Measurements from ENCODE around the gene ANKS1B.

ANKS1B gene

DNA sequence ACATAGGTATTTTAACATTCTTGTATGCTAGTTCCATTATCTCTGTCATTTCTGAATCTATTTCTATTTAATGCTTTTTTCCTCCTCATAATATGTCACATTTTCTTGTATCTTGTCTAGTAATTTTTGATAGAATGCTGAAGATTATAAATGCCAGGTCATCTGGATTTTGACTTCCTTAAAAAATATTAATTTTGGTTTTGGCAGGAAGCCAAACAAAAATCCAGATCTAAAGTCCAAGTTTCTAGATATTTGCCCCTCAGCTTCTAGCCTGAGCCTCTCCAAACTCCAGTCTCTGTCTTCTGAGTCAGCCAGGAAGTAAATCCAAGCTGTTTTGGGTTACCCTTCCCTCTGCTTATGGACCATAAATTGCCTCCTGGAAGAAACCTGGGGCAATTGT, 1004.2 kb downstream of the ANKS1B start:
- Histone ChIP-seq H3K4me3 (ENCODE audit: control insufficient read depth in 1 of 7, extremely low read depth in 1 of 7, insufficient read depth in 4 of 7, low read depth in 2 of 7, low read length in 6 of 7) (no peak overlapping the region), H3K4me1 (ENCODE audit: control extremely low read depth in 1 of 4, control insufficient read depth in 4 of 4, insufficient read depth in 4 of 4, low read length in 3 of 4) (no peaks in the 10 kb centered on the region), H3K27ac (ENCODE audit: insufficient read depth in 1 of 2, low read depth in 1 of 2, low read length in 2 of 2, poor library complexity in 1 of 2, severe bottlenecking in 2 of 2) (no peak overlapping the region), H3K36me3 (ENCODE audit: control insufficient read depth in 4 of 4, insufficient read depth in 4 of 4, low read length in 3 of 4) (no peaks in the 10 kb centered on the region), H3K9me3 (ENCODE audit: control extremely low read depth in 1 of 5, control insufficient read depth in 4 of 5, insufficient read depth in 2 of 5, low read depth in 1 of 5, low read length in 4 of 5) (peaks cover 0 to 12% (median 0%) of the 10 kb centered on the region in 5 experiments), H3K27me3 (replicated peaks in 2 of 5; ENCODE audit: control insufficient read depth in 4 of 5, insufficient read depth in 5 of 5, low read length in 4 of 5) (peaks cover 0 to 4% (median 0%) of the 10 kb centered on the region in 5 experiments)
- ChIA-PET POLR2A (no interaction called here), CTCF (no interaction called here)
- DNase-seq, result no peak

- H3K4me1 ChIP-seq (ENCODE audit: control extremely low read depth in 1 of 4, control insufficient read depth in 4 of 4, insufficient read depth in 4 of 4, low read length in 3 of 4), result no peaks in the 10 kb centered on the region
- no peaks in the 10 kb centered on the region for H3K36me3 ChIP-seq (ENCODE audit: control insufficient read depth in 4 of 4, insufficient read depth in 4 of 4, low read length in 3 of 4)
- POLR2A ChIA-PET, result no interaction called here
- no CpG with 5 or more reads among the region's 2 CpGs for WGBS (ENCODE audit: insufficient coverage)
- H3K27me3 ChIP-seq (replicated peaks in 2 of 5; ENCODE audit: control insufficient read depth in 4 of 5, insufficient read depth in 5 of 5, low read length in 4 of 5), result peaks cover 0 to 5% (median 0%) of the 10 kb centered on the region in 5 experiments
- no peak for DNase-seq
- H3K27ac ChIP-seq (ENCODE audit: insufficient read depth in 1 of 2, low read depth in 1 of 2, low read length in 2 of 2, poor library complexity in 1 of 2, severe bottlenecking in 2 of 2), result no peak overlapping the region
- CTCF ChIA-PET, result no interaction called here
- H3K4me3 ChIP-seq (ENCODE audit: control insufficient read depth in 1 of 7, extremely low read depth in 1 of 7, insufficient read depth in 4 of 7, low read depth in 2 of 7, low read length in 6 of 7), result no peak overlapping the region
- H3K9me3 ChIP-seq (ENCODE audit: control extremely low read depth in 1 of 5, control insufficient read depth in 4 of 5, insufficient read depth in 2 of 5, low read depth in 1 of 5, low read length in 4 of 5), result no peaks in the 10 kb centered on the region
These were observed 1007.5 kb downstream of the ANKS1B start for GRCh38 chr12:98977186-98977585.

DNA sequence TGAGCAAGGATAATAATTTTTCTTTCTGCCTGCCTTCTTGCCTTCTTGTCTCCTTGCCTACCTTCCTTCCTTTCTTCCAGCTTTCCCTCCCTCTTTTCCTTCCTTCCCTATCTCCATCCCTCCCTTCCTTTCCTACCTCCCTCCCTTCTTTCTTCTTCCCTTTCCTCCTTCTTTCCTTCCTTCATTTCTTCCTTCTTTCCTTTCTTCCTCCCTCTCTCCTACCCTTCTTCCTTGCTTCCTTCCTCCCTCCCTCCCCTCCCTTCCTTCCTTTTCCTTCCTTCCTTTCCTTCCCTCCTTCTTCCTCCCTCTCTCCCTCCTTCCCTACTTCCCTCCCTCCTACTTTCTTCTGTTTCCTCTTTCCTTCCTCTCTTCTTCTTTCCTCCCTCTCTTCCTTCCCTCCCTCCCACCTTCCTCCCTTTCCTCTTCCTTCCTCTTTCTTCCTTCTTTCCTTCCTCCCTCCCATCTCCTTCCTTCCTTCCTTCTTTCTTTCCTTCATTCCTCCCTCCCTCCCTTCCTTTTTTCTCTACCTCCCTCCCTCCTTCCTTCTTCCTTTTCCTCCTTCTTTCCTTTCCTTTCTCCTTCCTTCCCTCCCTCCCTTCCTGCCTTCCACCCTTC, 1009.9 kb downstream of the ANKS1B start:
- no peaks in the 10 kb centered on the region for H3K9me3 ChIP-seq (ENCODE audit: control extremely low read depth in 1 of 5, control insufficient read depth in 4 of 5, insufficient read depth in 2 of 5, low read depth in 1 of 5, low read length in 4 of 5)
- DNase-seq, result no peak
- H3K4me3 ChIP-seq (ENCODE audit: control insufficient read depth in 1 of 7, extremely low read depth in 1 of 7, insufficient read depth in 4 of 7, low read depth in 2 of 7, low read length in 6 of 7), result no peak overlapping the region
- peaks cover 0 to 5% (median 0%) of the 10 kb centered on the region in 5 experiments for H3K27me3 ChIP-seq (replicated peaks in 2 of 5; ENCODE audit: control insufficient read depth in 4 of 5, insufficient read depth in 5 of 5, low read length in 4 of 5)
- H3K36me3 ChIP-seq (ENCODE audit: control insufficient read depth in 4 of 4, insufficient read depth in 4 of 4, low read length in 3 of 4), result no peaks in the 10 kb centered on the region
- CTCF ChIA-PET, result no interaction called here
- H3K27ac ChIP-seq (ENCODE audit: insufficient read depth in 1 of 2, low read depth in 1 of 2, low read length in 2 of 2, poor library complexity in 1 of 2, severe bottlenecking in 2 of 2), result no peak overlapping the region
- POLR2A ChIA-PET, result no interaction called here
- no peaks in the 10 kb centered on the region for H3K4me1 ChIP-seq (ENCODE audit: control extremely low read depth in 1 of 4, control insufficient read depth in 4 of 4, insufficient read depth in 4 of 4, low read length in 3 of 4)

GRCh38 chr12:98973395-98973794, 1011.3 kb downstream of the ANKS1B start:
- Histone ChIP-seq H3K27me3 (replicated peaks in 2 of 5; ENCODE audit: control insufficient read depth in 4 of 5, insufficient read depth in 5 of 5, low read length in 4 of 5) (peaks cover 0 to 5% (median 0%) of the 10 kb centered on the region in 5 experiments), H3K36me3 (ENCODE audit: control insufficient read depth in 4 of 4, insufficient read depth in 4 of 4, low read length in 3 of 4) (no peaks in the 10 kb centered on the region), H3K4me1 (ENCODE audit: control extremely low read depth in 1 of 4, control insufficient read depth in 4 of 4, insufficient read depth in 4 of 4, low read length in 3 of 4) (no peaks in the 10 kb centered on the region), H3K9me3 (ENCODE audit: control extremely low read depth in 1 of 5, control insufficient read depth in 4 of 5, insufficient read depth in 2 of 5, low read depth in 1 of 5, low read length in 4 of 5) (no peaks in the 10 kb centered on the region), H3K4me3 (ENCODE audit: control insufficient read depth in 1 of 7, extremely low read depth in 1 of 7, insufficient read depth in 4 of 7, low read depth in 2 of 7, low read length in 6 of 7) (no peak overlapping the region), H3K27ac (ENCODE audit: insufficient read depth in 1 of 2, low read depth in 1 of 2, low read length in 2 of 2, poor library complexity in 1 of 2, severe bottlenecking in 2 of 2) (no peak overlapping the region)
- WGBS (ENCODE audit: insufficient coverage), result no CpG with 5 or more reads among the region's 2 CpGs
- CTCF ChIA-PET, result no interaction called here
- POLR2A ChIA-PET, result no interaction called here
- no peak for DNase-seq

GRCh38 chr12:98970950-98971349, 1013.8 kb downstream of the ANKS1B start:
- no peak overlapping the region for H3K4me3 ChIP-seq (ENCODE audit: control insufficient read depth in 1 of 7, extremely low read depth in 1 of 7, insufficient read depth in 4 of 7, low read depth in 2 of 7, low read length in 6 of 7)
- H3K27me3 ChIP-seq (replicated peaks in 2 of 5; ENCODE audit: control insufficient read depth in 4 of 5, insufficient read depth in 5 of 5, low read length in 4 of 5), result peaks cover 0 to 5% (median 0%) of the 10 kb centered on the region in 5 experiments
- DNase-seq, result no peak
- ChIA-PET POLR2A (no interaction called here), CTCF (no interaction called here)
- H3K36me3 ChIP-seq (ENCODE audit: control insufficient read depth in 4 of 4, insufficient read depth in 4 of 4, low read length in 3 of 4), result no peaks in the 10 kb centered on the region
- no peaks in the 10 kb centered on the region for H3K9me3 ChIP-seq (ENCODE audit: control extremely low read depth in 1 of 5, control insufficient read depth in 4 of 5, insufficient read depth in 2 of 5, low read depth in 1 of 5, low read length in 4 of 5)
- H3K27ac ChIP-seq (ENCODE audit: insufficient read depth in 1 of 2, low read depth in 1 of 2, low read length in 2 of 2, poor library complexity in 1 of 2, severe bottlenecking in 2 of 2), result no peak overlapping the region
- no peaks in the 10 kb centered on the region for H3K4me1 ChIP-seq (ENCODE audit: control extremely low read depth in 1 of 4, control insufficient read depth in 4 of 4, insufficient read depth in 4 of 4, low read length in 3 of 4)

DNA sequence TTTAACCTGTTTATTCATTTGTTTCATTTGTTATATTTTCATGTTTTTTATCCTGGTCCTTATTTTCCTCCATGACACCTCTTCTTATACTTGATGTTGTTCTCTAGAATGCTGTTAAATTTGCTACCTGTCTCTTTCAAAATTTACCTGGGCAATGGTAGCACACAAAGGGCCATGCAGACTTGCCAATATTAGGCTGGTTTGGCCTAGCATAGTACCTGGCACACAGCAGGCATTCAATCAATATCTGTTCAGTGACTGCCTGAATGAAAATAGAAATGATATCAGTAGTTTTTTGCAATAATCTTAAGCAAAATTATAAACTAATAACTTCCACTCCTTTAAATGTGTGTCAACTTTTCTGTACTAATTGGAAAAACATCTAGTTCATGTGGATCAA, 1014.5 kb downstream of the ANKS1B start:
- Histone ChIP-seq H3K36me3 (ENCODE audit: control insufficient read depth in 4 of 4, insufficient read depth in 4 of 4, low read length in 3 of 4) (no peaks in the 10 kb centered on the region), H3K9me3 (ENCODE audit: control extremely low read depth in 1 of 5, control insufficient read depth in 4 of 5, insufficient read depth in 2 of 5, low read depth in 1 of 5, low read length in 4 of 5) (no peaks in the 10 kb centered on the region), H3K27ac (ENCODE audit: insufficient read depth in 1 of 2, low read depth in 1 of 2, low read length in 2 of 2, poor library complexity in 1 of 2, severe bottlenecking in 2 of 2) (no peak overlapping the region), H3K27me3 (replicated peaks in 2 of 5; ENCODE audit: control insufficient read depth in 4 of 5, insufficient read depth in 5 of 5, low read length in 4 of 5) (peaks cover 0 to 1% (median 0%) of the 10 kb centered on the region in 5 experiments), H3K4me1 (ENCODE audit: control extremely low read depth in 1 of 4, control insufficient read depth in 4 of 4, insufficient read depth in 4 of 4, low read length in 3 of 4) (no peaks in the 10 kb centered on the region), H3K4me3 (ENCODE audit: control insufficient read depth in 1 of 7, extremely low read depth in 1 of 7, insufficient read depth in 4 of 7, low read depth in 2 of 7, low read length in 6 of 7) (no peak overlapping the region)
- POLR2A ChIA-PET, result no interaction called here
- DNase-seq, result no peak
- CTCF ChIA-PET, result no interaction called here

DNA sequence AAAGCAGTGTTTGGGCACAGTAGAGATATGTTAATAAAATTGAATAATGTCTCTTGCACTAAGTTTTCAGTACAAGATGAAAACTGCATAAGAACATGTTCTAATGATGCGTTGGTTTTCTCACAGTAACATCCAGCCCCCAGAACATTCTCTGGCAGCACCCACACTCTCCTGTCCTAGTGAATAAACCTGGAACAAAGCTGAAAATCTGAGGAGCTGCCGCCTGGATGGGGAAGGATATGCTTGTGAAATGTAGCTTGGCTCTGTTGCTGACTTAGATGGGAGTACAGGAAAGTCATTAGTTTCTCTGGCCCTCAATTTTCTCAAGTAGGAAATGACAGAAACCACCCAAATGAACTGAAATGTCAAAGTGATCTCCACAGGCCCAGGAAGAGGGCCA, 1015.8 kb downstream of the ANKS1B start:
- H3K36me3 ChIP-seq (ENCODE audit: control insufficient read depth in 4 of 4, insufficient read depth in 4 of 4, low read length in 3 of 4), result no peaks in the 10 kb centered on the region
- peaks cover 0 to 1% (median 0%) of the 10 kb centered on the region in 5 experiments for H3K27me3 ChIP-seq (replicated peaks in 2 of 5; ENCODE audit: control insufficient read depth in 4 of 5, insufficient read depth in 5 of 5, low read length in 4 of 5)
- H3K4me3 ChIP-seq (ENCODE audit: control insufficient read depth in 1 of 7, extremely low read depth in 1 of 7, insufficient read depth in 4 of 7, low read depth in 2 of 7, low read length in 6 of 7), result no peak overlapping the region
- ChIA-PET POLR2A (no interaction called here), CTCF (no interaction called here)
- H3K4me1 ChIP-seq (ENCODE audit: control extremely low read depth in 1 of 4, control insufficient read depth in 4 of 4, insufficient read depth in 4 of 4, low read length in 3 of 4), result no peaks in the 10 kb centered on the region
- H3K27ac ChIP-seq (ENCODE audit: insufficient read depth in 1 of 2, low read depth in 1 of 2, low read length in 2 of 2, poor library complexity in 1 of 2, severe bottlenecking in 2 of 2), result no peak overlapping the region
- 60% methylated on average over 1 of the region's 2 CpGs for WGBS (ENCODE audit: insufficient coverage)
- H3K9me3 ChIP-seq (ENCODE audit: control extremely low read depth in 1 of 5, control insufficient read depth in 4 of 5, insufficient read depth in 2 of 5, low read depth in 1 of 5, low read length in 4 of 5), result no peaks in the 10 kb centered on the region
- no peak for DNase-seq
